IPS-NIHi7 (cell line): ENCODE measurements around the gene HMG20B.

Experiments used
- DNase-seq: peaks from one replicate; pipeline ENCODE4 v3.0.0; 2012; ENCODE audit warnings: mixed read lengths; ENCODE audit errors: extremely low spot score

The HMG20B gene

DNA sequence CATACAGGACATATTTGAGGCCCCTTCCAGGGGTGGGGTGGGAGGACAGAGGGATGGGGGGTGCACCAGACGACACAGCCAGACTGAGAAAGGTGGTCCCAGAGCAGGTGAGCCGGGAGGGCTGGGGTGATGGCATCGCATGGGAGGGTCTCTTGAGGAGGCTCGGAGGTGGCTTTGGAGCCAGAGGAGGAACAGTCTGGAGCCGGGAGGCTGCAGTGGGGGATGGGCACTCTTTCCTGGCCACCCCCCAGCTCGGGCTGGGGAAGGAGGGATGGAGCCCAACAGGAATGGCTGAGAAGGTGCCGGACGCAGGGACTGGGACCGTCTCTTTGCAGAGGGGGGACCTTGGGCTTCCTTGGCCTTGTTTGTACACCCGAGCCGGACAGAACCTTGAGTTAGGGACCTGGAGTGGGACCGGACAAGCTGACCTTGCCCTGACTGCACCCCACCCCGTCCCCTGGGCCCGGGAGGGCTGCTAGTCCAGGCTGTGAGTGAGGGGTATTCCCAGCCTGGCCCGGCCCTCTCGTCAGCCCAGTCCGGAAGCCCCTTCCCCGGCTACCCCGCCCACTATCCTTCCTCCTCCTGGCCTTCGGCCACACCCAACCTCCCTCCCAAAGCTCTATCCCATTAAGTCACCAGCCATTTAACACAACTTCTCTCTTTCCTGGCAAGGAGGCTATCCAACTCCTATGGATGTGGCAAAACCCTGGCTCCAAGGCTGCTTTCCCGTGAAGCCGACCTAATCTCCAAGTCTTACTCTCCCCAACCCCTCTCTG, 34.7 kb downstream of the HMG20B start:
- peak; percentile 84 for DNase-seq

- no peak for DNase-seq
These were observed 35.4 kb downstream of the HMG20B start for GRCh38 chr19:3608079-3608641.

DNA sequence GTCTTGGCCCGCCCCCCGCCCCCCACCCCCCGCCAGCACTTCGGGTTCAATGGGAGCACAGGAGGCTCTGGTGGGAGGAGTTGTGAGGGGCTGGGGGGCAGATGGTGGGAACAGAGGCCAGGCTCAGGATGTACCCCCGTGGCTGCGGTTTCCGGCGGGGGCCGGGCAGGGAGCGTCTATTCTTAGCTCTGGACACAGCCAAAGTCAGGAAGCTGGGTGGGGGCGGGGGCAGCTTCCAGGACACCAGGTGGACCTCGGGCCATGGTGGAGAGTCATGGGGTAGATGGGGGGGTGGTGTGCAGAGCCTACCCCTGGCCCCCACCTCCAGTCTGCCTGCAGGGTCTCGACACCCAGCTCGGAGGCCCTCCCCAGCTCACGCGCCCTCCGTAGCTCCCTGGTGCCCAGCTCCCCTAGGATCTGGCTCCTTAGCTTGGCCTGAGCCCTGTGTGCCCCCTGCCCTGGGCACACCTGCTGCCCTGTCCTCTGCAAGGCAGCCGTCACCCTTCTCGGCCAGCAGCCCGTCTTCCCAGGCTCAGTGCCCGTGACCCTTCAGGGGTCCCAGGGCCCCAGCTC, 36.1 kb downstream of the HMG20B start:
- DNase-seq, result no peak

DNA sequence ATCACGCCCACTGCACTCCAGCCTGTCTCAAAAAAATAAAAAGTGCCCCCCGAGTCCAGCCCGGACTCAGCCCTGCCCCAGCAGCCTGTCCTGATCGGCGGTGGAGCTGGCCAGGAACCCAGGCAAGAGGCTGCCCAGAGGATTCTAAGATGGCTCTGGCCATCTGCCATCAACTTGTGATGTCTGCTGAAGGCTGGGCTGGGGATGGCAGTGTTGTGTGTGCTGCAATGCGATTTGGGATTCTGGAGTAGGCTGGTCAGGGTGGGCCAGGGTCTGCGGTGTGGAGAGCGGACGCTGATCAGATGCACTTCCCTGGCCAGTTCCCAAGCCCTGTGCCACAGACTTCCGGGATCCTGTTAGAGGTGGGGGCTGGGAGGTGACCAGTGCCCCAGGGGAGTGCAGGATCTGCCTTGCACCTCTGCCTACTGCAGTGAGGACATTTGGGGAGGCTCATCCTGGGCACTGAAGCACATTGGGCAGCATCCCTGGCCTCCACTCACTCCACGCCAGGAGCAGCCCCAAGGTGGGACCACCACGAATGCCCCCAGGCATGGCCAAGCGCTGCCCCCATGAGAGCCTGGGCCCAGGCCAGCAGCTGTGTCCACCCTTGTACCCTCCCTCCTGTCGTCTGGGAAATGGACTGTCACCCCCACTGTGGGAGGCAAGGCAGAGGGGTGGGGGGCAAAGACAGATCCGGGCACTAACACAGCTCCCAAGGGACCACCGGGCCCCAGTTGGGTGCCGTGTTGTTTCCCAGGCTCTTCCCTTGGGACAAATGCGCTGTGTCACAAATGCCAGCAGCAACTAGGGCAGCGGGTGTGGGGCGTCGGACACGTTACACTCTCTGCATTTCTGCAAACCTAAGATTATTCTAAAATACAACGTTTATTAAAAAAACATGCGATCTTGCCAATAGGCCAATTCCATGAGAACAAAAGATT, 37.3 kb downstream of the HMG20B start:
- DNase-seq, result no peak

DNA sequence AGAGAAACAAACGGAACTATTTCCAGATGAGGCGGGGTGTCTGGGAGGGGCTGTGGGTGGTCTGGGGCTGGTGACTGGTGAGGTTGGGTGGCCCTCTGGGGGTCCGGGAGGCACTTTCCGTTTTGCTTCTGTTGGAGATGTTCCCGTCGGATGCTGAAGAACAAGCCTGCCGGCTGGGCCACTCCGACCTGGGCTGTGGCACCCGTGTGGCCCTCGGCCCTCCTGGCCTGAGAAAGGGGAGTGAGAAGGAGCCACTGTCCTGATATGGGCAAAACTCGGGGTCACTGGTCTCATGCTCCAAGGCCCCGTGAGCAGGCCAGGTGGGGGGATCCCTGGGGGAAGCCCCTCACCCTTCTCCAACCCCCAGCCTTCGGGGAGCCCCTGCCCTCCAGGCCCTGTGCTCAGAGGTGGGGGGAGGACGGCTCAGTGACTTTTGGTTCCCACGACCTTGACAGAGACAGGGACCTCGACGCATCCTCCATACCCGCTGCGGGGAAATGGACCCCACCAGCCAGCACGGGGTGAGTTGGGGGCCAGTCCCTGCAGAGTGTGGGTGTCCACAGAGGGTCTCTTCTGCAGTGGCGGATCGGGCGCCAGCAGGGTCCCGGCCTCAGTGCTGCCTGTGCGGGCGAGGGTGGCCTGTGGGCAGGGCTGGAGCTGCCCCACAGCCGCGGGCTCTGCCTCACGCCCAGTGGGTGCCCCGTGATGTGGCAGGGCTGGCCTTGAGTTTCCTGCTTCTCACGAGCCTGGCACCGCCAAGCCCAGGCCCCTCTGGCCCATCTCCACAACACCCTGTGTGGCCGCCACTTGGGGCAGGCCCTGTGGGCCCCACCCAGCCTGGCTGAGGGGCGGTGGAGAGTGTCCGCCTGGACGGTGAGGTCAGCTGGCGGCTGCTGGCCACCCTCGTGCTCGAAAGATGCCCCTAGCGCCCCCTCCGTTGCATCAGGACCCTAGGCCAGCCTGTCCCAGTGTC, 38.3 kb downstream of the HMG20B start:
- no peak for DNase-seq

- no peak for DNase-seq
These were observed 39.1 kb downstream of the HMG20B start for GRCh38 chr19:3611841-3612240.

- no peak for DNase-seq
These were observed 39.6 kb downstream of the HMG20B start for GRCh38 chr19:3612330-3612729.

DNA sequence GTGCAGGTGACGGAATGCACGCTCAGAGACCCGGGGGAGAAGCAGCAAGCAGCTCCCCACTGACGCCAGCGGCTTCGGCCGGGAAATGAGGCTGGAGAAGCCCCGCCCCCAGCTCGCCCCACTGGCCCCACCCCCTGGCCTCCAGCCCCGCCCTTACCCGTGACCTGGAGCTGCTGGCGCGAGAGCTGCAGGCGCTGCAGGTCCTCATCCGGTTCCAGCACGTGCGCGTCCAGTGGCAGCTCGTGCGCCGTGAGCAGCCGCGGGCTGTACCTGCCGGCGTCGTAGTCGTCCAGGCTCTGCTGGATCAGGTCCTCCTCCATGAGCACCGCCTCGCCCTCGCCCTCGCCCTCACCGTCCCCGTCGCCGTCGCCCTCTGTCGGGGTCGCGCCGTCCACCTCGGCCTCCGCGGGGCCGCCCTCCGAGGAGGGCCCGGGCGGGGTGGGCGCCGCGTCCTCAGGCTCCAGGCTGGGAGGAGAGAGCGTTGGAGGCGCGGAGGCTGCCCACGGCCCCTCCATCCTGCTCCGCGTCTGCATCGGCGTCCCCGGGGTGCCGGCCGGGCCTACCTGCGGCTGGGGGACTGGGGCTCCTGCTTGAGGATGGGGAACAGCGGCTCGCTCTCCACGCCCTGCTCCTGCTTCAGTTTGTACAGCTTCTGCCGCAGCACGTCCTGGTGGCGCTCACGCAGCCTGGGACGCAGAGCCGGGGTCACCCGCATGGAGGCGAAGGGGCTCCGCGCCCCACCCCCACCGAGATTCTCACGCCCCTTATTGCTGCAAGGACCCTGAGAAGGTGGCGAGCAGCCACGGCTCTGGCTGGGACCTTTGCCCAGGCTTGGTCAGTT, 40.4 kb downstream of the HMG20B start:
- peak; percentile 89 for DNase-seq

- no peak for DNase-seq
These were observed 41.3 kb downstream of the HMG20B start for GRCh38 chr19:3613818-3614661.

GRCh38 chr19:3614858-3615505, 42.2 kb downstream of the HMG20B start:
- DNase-seq, result no peak

DNA sequence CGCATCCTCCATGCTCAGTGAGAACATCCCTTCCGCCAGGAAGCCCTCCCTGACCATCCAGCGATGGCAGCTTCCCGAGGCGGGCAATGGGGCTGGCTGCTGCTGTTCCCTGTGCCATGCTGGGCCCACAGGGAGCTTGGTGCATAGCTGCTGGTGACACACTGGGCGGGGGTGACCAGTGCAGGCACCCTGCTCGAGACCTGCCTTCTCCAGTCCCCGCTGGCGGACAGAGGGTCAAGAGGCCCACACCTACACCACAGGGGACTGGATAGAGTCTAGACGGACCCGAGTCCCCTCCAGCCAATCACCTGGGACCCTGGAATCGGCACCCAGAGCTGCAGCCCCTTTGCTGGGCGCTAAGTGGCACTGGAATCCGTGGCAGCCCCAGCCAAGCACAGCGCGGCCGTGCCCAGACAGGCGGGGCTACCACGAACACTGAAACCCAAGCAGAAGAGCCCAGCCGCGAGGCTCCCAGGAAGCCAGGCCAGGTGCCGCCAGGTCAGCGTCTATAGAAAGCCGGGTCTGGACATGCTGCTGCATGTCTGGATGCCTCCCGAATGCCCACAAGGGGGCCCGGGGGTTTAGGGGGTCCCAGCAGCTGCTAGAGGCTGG, 42.9 kb downstream of the HMG20B start:
- no peak for DNase-seq

DNA sequence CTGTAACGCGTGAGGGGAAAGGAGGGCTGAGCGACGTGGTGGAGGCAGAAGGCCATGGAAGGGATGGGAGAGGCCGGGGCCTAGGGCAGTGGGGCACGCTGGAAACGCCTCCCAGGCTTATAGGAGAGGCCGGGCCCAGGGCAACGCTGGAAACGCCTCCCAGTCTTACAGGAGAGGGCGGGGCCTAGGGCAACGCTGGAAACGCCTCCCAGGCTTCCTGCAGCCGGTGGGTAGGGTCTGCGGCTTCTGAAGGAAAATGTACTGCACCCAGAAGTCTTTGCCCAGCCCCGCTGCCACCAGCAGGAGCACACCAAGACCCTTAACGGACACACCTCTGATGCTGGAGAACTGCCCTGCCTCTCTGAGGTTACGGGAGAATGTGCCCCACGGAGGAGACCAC, 44.7 kb downstream of the HMG20B start:
- no peak for DNase-seq

DNA sequence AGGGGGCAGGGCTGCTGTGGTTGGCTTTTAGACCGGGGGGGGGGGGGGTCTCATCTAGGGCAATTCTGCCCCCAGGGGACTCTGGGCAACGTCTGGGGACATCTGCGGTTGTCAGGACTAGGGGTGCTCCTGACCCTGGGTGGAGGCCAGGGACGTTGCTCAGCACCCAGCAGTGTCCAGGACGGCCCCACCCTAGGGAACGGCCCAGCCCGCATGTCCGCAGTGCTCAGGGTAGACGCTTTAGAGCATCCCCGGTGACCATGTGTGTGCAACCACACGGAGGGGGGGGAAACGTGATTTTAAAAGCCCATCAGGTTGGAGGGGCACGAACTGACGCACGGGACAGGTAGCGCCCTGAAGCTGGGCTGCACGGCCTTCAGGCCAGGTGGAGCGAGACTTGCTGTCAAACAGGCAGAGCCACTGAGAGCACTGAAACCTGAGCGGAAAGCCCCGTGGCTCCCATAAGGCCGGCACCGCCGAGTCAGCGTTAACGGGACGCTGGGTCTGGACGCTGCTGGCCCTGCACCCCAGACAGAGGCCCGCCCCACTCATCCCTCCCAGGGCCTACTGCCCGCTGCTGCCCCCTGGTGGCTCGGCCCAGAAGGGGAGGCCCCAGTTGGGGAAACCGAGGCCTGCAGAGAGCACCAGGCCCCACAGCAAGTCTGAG, 45.5 kb downstream of the HMG20B start:
- peak; percentile 91 for DNase-seq

DNA sequence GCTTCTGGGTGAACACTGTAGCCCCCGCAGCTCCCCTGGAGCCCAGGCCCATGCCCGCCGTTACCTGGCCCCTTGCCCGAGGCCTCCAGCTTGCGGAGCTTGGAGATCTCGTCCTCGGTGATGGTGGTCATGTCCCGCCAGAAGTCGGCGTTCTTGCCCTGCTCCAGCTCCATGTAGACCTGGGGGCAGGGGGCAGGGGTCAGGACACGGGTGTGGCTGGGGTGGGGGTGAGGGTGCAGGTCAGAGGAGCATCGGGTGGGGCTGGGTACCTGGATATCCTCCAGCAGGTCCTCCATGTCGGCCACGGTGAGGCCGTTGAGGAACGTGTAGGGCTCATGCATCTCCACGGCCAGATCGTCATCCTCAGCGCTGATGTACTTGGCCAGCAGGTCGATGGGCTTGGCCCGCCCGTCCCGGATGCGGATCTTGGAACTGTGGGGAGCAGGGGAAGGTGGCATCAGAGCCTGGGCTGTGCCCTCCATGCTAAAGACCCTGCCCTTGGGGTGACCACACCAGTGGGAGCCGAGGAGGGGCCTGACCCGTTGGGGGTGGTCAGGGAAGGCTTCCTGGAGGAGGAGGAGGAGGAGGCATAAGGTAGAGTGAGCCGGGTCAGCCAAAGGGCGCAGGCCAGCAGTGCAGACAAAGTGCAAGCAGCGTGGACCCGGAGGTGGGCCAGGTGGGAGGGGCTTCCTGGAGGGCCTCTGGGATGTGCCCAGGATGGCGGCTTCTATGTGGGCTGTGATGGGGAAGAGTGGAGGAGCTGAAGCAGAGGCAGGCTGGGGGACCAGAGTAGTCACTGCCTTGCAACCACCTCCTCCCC, 46.3 kb downstream of the HMG20B start:
- no peak for DNase-seq

DNA sequence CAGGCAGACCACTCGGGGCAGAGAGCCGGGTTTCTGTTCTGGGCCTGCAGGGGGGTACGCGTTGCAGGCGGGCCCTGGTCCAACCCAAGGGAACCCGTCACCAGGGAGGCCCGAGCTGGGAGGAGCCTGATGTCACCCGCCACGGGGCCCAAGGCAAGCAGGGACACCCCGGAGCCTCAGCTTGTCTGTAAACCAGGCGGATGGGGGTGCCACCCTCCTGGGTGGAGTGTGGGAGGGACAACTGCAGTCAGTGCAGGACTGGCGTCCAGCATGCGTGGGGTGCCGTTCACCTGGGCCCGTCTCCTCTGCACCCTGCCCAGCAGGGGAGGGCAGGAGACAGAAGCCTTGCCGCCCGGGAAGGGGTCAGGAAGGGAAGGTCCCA, 46.9 kb downstream of the HMG20B start:
- no peak for DNase-seq

- no peak for DNase-seq
These were observed 47.5 kb downstream of the HMG20B start for GRCh38 chr19:3620145-3620816.
